ENCODE measurements around the gene NRIP1.

Gene NRIP1

DNA sequence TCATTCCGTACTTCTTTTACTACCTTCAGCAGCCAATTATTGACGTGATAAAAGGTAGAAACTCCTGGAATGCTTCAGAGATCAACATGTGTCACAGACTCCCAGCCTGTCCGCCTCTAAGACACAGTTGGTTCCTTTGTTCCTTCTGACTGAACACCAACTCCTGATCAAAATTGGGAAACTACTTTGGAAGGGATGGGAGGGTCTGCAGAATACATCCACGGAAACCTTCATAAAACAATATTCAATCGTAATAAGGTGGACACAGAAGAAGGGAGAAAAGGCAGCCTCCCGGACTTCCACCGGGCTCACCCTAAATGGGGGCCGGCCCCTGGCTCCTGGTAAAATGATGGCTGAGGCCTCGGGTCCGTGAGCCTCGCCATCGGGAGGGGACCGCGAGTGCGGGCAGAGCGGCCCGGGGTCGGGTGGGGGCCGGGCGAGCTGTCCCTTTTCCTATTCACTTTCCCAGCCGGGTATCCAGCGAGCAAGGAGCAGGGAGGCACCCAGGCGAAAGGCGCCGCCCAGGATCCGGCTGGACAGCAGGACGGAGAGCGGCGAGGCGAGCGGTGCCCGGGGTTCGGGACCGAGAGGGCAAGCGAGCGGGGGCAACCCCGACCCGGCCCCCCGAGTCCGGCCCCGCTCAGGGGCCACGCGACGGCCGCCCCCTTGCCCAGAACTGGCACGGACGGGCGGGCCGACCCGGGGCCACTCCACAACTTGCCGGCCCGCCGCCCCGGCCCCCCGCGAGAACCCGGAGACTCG lies 805 bp downstream of the NRIP1 start:
- no peak for DNase-seq (ENCODE audit: low read depth)

- DNase-seq (ENCODE audit: low read depth), result no peak
Measured at GRCh38 chr21:15063081-15063813, 1.6 kb downstream of the NRIP1 start.

- DNase-seq (ENCODE audit: low read depth), result no peak
Measured at GRCh38 chr21:15062606-15062965, 2.2 kb downstream of the NRIP1 start.

DNA sequence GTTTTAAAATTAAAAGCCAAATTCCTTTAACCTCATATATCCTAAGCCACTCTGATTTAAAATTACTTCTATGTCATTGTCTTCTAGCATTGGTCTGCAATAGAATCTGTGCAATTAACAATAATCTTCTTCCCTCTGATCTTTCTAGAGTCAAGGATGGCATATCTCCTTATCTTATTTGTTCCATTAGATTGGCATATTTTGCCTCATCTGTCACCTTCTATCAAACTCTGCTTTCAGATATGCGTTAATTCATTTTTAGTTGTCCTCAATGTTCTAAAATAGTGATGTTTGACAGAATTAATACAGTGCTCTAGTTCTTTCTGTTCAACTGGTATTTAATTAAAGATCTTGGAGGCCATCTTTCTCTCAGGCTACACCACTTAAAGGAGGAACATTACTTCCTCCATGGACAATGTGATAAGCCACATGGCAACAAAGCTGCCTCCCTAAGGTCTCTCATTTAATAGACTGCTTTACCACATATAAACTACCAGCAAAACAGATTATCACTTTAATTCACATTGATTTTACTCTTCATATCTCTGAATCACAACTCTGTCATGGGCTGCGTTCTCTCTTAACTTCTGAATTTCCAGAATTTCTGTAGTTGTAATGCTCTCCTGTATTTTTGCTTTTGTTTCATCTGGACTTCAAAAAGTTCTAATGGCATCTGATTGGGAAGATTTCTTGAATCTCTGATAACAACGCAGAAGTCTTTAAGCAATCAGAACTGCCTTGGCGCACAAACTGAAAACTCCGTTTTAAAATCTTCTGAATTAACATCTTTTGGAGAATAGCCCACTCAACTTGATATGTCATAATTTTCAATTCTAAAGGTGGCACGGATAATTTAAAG lies 2.8 kb downstream of the NRIP1 start:
- no peak for DNase-seq (ENCODE audit: low read depth)

- no peak for DNase-seq (ENCODE audit: low read depth)
Measured at GRCh38 chr21:15061279-15061678, 3.5 kb downstream of the NRIP1 start.

DNA sequence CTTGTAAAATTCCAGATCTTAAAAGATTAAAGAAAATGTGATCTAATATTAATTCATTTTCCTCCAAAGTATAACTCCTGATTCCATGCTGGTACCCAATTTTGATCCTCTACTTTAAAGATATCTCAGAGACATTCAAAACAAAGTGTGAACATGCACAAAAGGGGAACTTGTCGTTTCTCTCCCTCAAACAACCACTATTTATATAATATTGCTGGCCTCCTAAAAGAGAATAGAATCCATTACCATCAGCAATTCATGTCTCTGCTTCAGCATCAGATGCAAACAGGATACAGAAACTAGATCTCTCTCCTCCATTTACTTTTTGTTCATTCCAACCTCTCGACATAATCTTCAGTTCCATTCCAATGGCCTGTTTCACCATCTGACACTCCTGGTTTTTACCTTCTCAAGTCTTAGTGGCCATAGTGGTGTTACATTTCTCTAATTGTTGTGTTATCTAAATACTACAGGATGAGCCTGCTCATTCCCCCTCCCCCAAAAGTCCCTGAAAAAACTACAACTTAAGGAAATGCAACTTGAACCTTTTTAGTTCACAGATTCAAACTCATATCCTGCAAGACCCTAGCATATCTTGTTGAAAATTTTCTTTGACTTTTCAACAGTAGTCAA lies 4.1 kb downstream of the NRIP1 start:
- no peak for DNase-seq (ENCODE audit: low read depth)

DNA sequence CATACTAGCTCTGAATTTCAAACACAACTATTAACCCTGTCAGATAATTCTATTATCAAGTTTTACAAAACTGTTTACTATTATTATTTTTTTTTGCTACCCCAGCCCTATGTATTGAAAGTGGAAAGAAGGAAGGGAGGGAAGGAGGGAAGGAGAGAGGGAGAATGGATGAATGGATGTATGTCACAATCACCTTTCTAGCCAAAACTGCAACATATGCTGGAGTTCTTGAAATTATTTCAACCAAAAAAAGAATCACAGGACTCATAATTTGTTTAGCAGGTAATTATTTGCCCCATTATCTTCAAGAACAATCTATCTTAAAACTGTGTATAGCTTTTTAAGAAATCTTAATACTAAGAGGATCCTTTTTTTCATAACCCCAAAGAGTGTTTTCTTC lies 5.4 kb downstream of the NRIP1 start:
- DNase-seq (ENCODE audit: low read depth), result no peak

DNA sequence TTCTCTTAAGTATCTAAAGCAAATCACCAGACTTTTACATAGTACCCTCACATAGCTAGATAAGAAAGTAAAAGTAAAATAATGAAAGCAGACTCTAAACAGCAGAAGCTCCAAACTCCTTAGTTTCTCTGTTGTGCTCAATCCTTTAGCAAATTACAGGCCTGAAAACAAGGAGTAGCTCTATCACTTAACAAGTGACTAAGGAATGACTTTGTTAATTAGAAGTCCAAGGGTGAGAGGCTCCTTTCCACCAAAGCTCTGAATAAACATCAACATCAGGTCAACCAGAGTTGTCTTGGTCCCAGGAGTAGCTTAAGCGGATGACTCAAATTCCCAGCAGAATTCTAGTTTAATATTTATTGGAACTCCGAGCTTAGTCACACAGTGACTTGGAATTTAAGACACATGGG lies 5.9 kb downstream of the NRIP1 start:
- DNase-seq (ENCODE audit: low read depth), result no peak

DNA sequence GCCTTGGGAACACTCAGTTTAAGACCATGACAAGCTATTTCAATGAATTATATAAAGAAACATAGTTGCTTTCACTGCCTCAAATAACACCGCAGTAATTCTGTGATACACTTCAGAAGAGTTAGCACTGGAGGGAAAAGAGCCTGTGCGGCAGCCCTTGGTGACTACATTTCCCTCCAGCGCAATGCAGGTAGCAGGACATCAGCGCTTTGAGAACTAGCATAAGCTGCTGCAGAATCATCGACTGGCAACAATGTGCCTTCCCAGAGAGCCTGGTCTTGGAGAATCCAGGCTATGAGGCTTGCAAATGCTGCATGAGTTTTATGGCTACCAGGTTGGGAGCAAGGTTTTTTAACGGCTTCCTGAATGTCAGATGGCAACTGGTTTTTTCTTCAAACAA lies 7.5 kb downstream of the NRIP1 start:
- no peak for DNase-seq (ENCODE audit: low read depth)

GRCh38 chr21:15054606-15055239 lies 10.1 kb downstream of the NRIP1 start:
- DNase-seq (ENCODE audit: low read depth), result no peak

DNA sequence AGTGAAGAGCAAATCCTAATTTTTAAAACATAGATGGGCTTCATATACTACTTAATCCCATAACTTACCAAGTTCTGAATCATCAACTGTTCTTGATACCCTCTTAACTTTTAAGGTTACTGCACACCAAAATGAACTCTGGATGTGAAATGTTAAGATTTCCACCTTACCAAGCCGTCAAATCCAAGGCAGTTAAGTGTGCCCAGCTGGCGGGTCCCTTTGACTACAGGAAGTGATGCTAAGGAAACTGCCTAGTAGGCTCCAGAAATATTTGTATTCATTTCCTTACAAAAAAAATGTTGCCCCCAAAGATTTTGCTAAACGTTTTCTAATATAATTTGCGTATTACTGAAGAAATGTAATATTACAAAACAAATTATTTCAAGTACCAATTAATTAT lies 10.7 kb downstream of the NRIP1 start:
- DNase-seq (ENCODE audit: low read depth), result no peak

DNA sequence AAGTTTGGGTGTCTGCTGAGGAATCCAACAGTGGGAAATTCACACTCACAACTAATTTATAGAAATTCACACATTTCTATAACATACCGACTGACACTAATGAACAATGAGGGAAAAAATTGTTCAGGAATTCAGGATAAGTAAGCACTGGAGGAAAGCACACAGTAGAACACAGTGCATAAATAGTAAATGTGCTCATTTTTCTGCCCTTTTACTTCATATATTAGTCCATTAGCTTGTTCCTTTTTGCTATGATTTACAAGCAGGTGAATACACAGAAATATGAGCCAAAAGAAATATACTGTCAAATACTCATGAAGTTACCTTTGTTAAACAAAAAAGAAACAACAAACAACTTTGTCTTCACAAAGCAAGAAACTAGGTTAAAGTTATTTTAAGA lies 11.3 kb downstream of the NRIP1 start:
- no peak for DNase-seq (ENCODE audit: low read depth)

DNA sequence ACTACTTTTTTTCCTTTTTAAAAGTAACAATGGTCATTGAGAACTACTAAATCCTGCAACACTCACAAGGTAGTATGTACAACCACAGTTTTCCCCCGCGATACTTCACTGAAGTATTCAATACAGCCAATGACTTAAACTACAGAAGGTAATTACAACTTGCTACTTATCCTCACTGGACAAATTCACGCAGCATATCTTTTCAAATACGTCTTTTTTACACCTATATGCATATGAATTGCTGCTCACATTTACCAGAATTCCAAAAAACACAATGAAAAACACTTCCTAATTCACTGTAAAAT lies 12.4 kb downstream of the NRIP1 start:
- no peak for DNase-seq (ENCODE audit: low read depth)

DNA sequence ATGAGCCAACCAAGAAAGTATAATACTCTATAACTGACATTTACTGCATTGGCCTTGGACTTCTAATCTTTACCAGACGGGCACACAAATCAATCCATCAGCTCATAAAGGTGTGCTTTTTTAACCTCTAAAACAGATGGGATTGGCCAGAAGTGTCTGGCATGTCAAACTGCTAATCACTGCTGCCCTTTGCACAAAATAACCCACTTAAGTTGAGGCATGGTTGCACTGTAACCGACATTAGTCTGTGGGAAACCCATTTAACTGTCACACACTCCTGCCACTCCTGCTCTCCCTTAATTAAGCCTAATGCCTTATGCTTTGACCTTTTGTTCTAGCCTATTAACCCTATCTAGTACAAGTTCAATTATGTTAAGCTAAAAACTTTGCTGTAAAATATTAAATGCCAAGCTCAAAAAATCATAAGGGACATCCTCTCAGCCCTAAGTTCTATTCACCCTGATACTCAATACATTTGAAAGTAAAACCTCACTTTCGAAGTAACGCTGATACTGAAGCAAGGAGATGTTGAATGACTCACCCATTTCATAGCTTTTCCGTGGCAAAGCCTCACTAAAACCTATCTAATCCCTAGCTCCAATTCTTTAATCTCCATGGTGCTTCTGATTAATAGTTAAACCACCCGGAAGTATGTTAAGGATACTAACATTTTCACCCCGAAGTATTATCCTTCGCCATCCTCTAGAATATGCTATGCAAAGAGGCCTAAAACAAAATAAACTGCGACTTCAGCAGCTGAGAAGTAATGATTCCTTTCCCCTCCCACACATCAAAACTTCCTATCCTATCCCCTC lies 12.9 kb downstream of the NRIP1 start:
- DNase-seq (ENCODE audit: low read depth), result no peak

GRCh38 chr21:15050568-15051377 lies 14.0 kb downstream of the NRIP1 start:
- no peak for DNase-seq (ENCODE audit: low read depth)

GRCh38 chr21:15045017-15045416 lies 19.8 kb downstream of the NRIP1 start:
- DNase-seq (ENCODE audit: low read depth), result no peak

GRCh38 chr21:15042531-15042930 lies 22.3 kb downstream of the NRIP1 start:
- no peak for DNase-seq (ENCODE audit: low read depth)

GRCh38 chr21:15039607-15040299 lies 25.0 kb downstream of the NRIP1 start:
- DNase-seq (ENCODE audit: low read depth), result no peak

GRCh38 chr21:15037900-15038293 lies 26.9 kb downstream of the NRIP1 start:
- DNase-seq (ENCODE audit: low read depth), result no peak

Measured in stimulated activated CD8-positive, alpha-beta memory T cell treated with anti-CD3 and anti-CD28 coated beads, Interleukin-4, amount 100 ng/mL, for 24 hours (primary cell).